Measurements from ENCODE around the gene MAGED4B. TPM values are rescaled to one million over a fixed set of nuclear protein-coding genes. Genes with fewer than 3 reads are reported as not detected.
"Not testable (repeated sequence)": the region's sequence is repeated elsewhere in the genome, so short reads cannot be mapped to it uniquely, and the experiment has no call there.

Gene MAGED4B
- 1 to 10 TPM in 1 of 2 experiments, under 1 TPM in 1; 0.95 to 2.3 TPM for total RNA-seq

- H3K27ac Mint-ChIP-seq; H3K9me3 Mint-ChIP-seq (ENCODE audit: low read depth); CTCF ChIA-PET; intact Hi-C loops (cut with DNase I, micrococcal nuclease); H3K36me3 Mint-ChIP-seq (ENCODE audit: low read depth); H3K4me3 Mint-ChIP-seq; POLR2A ChIA-PET; DNase-seq; H3K27me3 Mint-ChIP-seq; H3K4me1 Mint-ChIP-seq: not testable (repeated sequence)
- ATAC-seq = peak; percentile 60
Observed at GRCh38 chrX:52068666-52069640, at the start of gene MAGED4B. Gene MAGED4B, minus strand, starts transcription at chrX:52069183. Its CDS starts 1,011 bp downstream, at chrX:52068172.

- POLR2A ChIA-PET = no interaction called here
- Mint-ChIP-seq H3K27ac (no peak overlapping the region), H3K36me3 (ENCODE audit: low read depth) (no peaks in the 10 kb centered on the region), H3K27me3 (peaks cover 3% of the 10 kb centered on the region), H3K9me3 (ENCODE audit: low read depth) (no peaks in the 10 kb centered on the region), H3K4me1 (no peaks in the 10 kb centered on the region), H3K4me3 (no peak overlapping the region)
- CTCF ChIA-PET = no interaction called here
- DNase-seq (no peak), ATAC-seq (no peak)
- intact Hi-C loops (cut with DNase I, micrococcal nuclease) = no loop called here
Observed at GRCh38 chrX:52118262-52118661, 49.3 kb upstream of the MAGED4B start.

GRCh38 chrX:52082578-52082977 is 13.6 kb upstream of the MAGED4B start:
- peaks cover 2% of the 10 kb centered on the region for H3K27me3 Mint-ChIP-seq
- DNase-seq = no peak
- H3K36me3 Mint-ChIP-seq (ENCODE audit: low read depth) = no peaks in the 10 kb centered on the region
- ATAC-seq = no peak
- intact Hi-C loops (cut with DNase I, micrococcal nuclease) = no loop called here
- H3K4me3 Mint-ChIP-seq = no peak overlapping the region
- no peaks in the 10 kb centered on the region for H3K4me1 Mint-ChIP-seq
- no peaks in the 10 kb centered on the region for H3K9me3 Mint-ChIP-seq (ENCODE audit: low read depth)
- ChIA-PET CTCF (no interaction called here), POLR2A (no interaction called here)
- no peak overlapping the region for H3K27ac Mint-ChIP-seq

- H3K4me3 Mint-ChIP-seq = no peak overlapping the region
- POLR2A ChIA-PET = no interaction called here
- H3K36me3 Mint-ChIP-seq (ENCODE audit: low read depth) = no peaks in the 10 kb centered on the region
- H3K4me1 Mint-ChIP-seq = no peaks in the 10 kb centered on the region
- H3K27ac Mint-ChIP-seq = no peak overlapping the region
- no peak for DNase-seq
- no peak for ATAC-seq
- H3K9me3 Mint-ChIP-seq (ENCODE audit: low read depth) = no peaks in the 10 kb centered on the region
- CTCF ChIA-PET = interaction anchor here (0.6 kb wide), 1 partner anchor 307 kb away, joined by 3 read pairs; no protein-coding TSS in a partner anchor
- peaks cover 2% of the 10 kb centered on the region for H3K27me3 Mint-ChIP-seq
- intact Hi-C loops (cut with DNase I, micrococcal nuclease) = no loop called here
Observed at GRCh38 chrX:52078131-52078530, 9.1 kb upstream of the MAGED4B start.

GRCh38 chrX:52042288-52042687 is 26.7 kb downstream of the MAGED4B start:
- H3K36me3 Mint-ChIP-seq (ENCODE audit: low read depth); CTCF ChIA-PET; H3K9me3 Mint-ChIP-seq (ENCODE audit: low read depth); H3K27me3 Mint-ChIP-seq; DNase-seq; H3K27ac Mint-ChIP-seq; intact Hi-C loops (cut with DNase I, micrococcal nuclease); H3K4me3 Mint-ChIP-seq; ATAC-seq; POLR2A ChIA-PET; H3K4me1 Mint-ChIP-seq: not testable (repeated sequence)

- no peak overlapping the region for H3K4me3 Mint-ChIP-seq
- CTCF ChIA-PET = no interaction called here
Observed at GRCh38 chrX:52034211-52034610, 34.8 kb downstream of the MAGED4B start.

GRCh38 chrX:52031371-52031770 is 37.6 kb downstream of the MAGED4B start:
- intact Hi-C loops (cut with DNase I, micrococcal nuclease) = no loop called here
- CTCF ChIA-PET = no interaction called here
- H3K27me3 Mint-ChIP-seq = peaks cover 9% of the 10 kb centered on the region

More at GRCh38 chrX:52034211-52034610, 34.8 kb downstream of the MAGED4B start:
- no peaks in the 10 kb centered on the region for H3K9me3 Mint-ChIP-seq (ENCODE audit: low read depth)
- POLR2A ChIA-PET = no interaction called here
- DNase-seq (no peak), ATAC-seq (no peak)
- no peak overlapping the region for H3K27ac Mint-ChIP-seq
- H3K36me3 Mint-ChIP-seq (ENCODE audit: low read depth) = no peaks in the 10 kb centered on the region
- intact Hi-C loops (cut with DNase I, micrococcal nuclease) = no loop called here
- H3K4me1 Mint-ChIP-seq = no peaks in the 10 kb centered on the region
- H3K27me3 Mint-ChIP-seq = peaks cover 6% of the 10 kb centered on the region

GRCh38 chrX:52015794-52016193 is 53.2 kb downstream of the MAGED4B start:
- ChIA-PET POLR2A (no interaction called here), CTCF (no interaction called here)
- H3K27ac Mint-ChIP-seq = no peak overlapping the region
- peaks cover 3% of the 10 kb centered on the region for H3K27me3 Mint-ChIP-seq
- ATAC-seq (no peak), DNase-seq (no peak)
- H3K36me3 Mint-ChIP-seq (ENCODE audit: low read depth) = no peaks in the 10 kb centered on the region
- no peaks in the 10 kb centered on the region for H3K4me1 Mint-ChIP-seq
- intact Hi-C loops (cut with DNase I, micrococcal nuclease) = no loop called here
- H3K9me3 Mint-ChIP-seq (ENCODE audit: low read depth) = no peaks in the 10 kb centered on the region
- H3K4me3 Mint-ChIP-seq = no peak overlapping the region

More at GRCh38 chrX:52031371-52031770, 37.6 kb downstream of the MAGED4B start:
- POLR2A ChIA-PET = no interaction called here
- no peak for ATAC-seq
- H3K27ac Mint-ChIP-seq = no peak overlapping the region
- no peaks in the 10 kb centered on the region for H3K4me1 Mint-ChIP-seq
- no peaks in the 10 kb centered on the region for H3K9me3 Mint-ChIP-seq (ENCODE audit: low read depth)
- DNase-seq = no peak
- no peak overlapping the region for H3K4me3 Mint-ChIP-seq
- H3K36me3 Mint-ChIP-seq (ENCODE audit: low read depth) = no peaks in the 10 kb centered on the region

Other genes starting within 250 kb of the MAGED4B start
- gene MAGED1, start 175.6 kb downstream of the MAGED4B start, total RNA-seq = 10 to 100 TPM; 46.8 to 55.4 TPM
- gene MAGED4, start 115.7 kb upstream of the MAGED4B start, total RNA-seq = 1 to 10 TPM in 1 of 2 experiments, under 1 TPM in 1; 0.95 to 1.6 TPM

Measured in activated CD4-positive, alpha-beta T cell treated with anti-CD3 and anti-CD28 coated beads for 36 hours (primary cell).